Stimulated activated CD4-positive, alpha-beta T cell treated with anti-CD3 and anti-CD28 coated beads, Interleukin-4, amount 100 ng/mL, for 48 hours (primary cell): Measurements from ENCODE around the gene KRT6B.
"Not testable (repeated sequence)": the region's sequence is repeated elsewhere in the genome, so short reads cannot be mapped to it uniquely, and the experiment has no call there.

Experiments
- DNase-seq, 2 donors: peaks; one replicate each; pipeline ENCODE4 v3.0.0-alpha.2; 2020; ENCODE audit warnings: low read depth in 2 of 2

KRT6B gene

GRCh38 chr12:52469853-52470252 lies 17.9 kb upstream of the KRT6B start:
- DNase-seq = no peak

DNA sequence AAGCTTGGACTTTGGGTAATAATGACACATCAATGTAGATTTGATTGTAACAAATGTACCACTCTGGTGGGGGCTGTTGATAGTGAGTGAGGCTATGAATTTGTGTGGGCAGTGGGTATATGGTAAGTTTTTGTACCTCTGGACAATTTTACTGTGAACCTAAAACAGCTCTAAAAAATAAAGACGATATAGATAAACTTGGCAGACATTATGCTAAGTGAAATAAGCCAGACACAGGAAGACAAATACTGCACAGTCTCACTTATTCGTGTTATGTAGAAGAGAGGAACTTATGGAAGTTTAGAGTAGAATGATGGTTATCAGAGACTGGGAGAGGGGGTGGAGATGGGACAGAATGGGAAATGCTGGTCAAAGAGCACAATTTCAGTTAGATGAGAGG lies 13.0 kb upstream of the KRT6B start:
- DNase-seq = no peak

DNA sequence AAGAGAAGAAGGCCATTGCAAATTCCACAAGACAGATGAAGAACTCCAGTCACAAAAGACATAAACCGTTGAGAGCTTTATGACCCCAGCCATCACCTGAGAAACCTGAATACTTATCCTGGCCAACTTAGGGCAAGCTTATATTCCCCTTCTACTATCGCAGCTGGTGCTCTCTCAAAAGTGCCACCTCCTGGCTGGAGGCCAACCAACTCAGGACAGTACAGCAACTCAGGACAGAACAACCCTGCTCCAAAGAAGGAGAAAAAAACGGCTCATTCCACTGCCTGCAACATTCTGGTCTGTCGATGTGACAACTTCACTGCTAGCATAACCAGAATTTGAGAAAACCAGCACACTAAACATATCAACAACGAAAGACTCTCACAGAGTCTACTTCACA lies 9.7 kb upstream of the KRT6B start:
- no peak for DNase-seq

DNA sequence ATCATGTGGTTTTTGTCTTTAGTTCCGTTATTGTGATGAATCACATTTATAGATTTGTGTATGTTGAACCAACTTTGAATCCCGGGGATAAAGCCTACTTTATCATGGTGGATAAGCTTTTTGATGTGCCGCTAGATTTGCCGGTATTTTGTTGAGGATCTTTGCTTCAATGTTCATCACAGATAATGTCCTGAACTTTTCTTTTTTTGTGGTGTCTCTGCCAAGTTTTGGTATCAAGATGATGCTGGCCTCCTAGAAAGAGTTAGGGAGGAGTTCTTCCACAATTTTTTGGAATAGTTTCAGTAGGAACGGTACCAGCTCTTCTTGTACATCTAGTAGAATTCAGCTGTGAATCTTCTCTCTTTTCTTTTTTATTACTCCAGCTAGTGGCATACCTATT lies 6.9 kb upstream of the KRT6B start:
- DNase-seq = no peak

GRCh38 chr12:52455821-52456220 lies 3.9 kb upstream of the KRT6B start:
- no peak for DNase-seq

DNA sequence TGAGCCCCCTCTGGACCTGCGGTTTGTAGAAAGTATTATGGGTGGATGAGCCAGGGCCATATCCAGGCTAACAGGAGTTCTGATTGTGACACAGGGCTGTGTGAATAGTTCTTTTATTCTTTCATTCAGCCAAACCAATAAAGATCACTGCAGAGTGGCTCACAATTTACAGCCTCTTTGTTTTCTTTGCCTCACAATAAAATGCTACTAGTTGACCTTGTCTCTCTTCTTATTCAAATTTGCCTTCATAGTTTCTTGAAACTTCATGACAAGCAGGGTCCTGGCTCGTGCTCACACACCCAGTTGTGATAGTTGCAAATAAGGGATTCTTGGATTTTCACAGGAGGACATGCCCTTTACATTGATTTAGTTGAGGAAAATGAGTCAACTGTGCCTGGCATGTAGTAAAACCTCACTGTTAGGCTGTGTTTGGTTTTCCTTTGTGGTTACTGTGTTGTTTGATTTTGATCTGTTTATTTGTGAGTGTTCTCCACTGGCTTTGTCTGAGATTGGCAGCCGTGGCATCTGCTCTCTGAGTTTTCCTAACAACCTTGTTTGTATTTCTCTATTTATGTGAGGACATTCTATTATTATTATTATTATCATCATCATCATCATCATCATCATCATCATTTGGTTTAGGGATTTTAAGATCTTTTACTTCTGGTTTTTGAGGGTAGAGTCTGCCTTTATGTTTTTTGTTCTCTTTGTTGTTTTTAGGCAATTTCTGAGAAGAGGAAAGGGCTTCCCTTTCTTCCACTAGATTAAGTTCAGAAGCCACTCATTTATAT lies 2.7 kb upstream of the KRT6B start:
- DNase-seq = no peak

GRCh38 chr12:52448228-52448627 lies 3.7 kb downstream of the KRT6B start:
- no peak for DNase-seq

GRCh38 chr12:52447196-52447595 lies 4.8 kb downstream of the KRT6B start:
- not testable (repeated sequence) for DNase-seq

DNA sequence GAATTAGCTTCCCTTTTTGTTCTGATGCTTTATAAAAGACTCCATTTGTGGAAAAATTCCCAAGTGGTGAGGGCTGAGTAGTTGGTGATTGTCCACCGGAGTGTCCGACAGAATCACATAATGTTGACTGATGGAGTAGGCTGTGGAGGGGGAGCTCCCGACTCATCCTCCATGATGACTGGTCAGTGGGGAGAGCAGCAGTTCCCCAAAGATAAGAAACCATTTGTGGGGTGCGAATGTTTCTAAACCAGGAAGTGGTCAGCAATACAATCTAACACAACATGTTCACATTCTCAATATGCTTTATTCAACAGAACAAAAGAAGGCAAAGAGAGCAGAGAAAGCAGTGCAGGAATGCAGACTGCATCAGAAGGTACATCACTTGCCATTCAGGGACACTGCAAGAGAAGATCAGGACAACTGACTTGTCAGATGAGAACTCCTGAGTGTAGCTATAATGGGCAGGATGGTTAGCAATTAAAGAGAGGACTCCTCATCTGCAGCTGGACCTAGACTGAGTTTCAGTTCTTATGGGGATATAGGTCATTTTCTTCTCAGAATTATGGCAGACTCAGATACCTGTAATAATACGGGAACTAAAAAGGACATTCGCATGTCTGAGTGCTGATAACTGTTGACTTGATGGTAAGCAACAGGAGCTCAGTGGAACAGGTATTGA lies 5.4 kb downstream of the KRT6B start:
- DNase-seq = no peak

- DNase-seq = no peak
These were observed 6.1 kb downstream of the KRT6B start for GRCh38 chr12:52445876-52446275.

DNA sequence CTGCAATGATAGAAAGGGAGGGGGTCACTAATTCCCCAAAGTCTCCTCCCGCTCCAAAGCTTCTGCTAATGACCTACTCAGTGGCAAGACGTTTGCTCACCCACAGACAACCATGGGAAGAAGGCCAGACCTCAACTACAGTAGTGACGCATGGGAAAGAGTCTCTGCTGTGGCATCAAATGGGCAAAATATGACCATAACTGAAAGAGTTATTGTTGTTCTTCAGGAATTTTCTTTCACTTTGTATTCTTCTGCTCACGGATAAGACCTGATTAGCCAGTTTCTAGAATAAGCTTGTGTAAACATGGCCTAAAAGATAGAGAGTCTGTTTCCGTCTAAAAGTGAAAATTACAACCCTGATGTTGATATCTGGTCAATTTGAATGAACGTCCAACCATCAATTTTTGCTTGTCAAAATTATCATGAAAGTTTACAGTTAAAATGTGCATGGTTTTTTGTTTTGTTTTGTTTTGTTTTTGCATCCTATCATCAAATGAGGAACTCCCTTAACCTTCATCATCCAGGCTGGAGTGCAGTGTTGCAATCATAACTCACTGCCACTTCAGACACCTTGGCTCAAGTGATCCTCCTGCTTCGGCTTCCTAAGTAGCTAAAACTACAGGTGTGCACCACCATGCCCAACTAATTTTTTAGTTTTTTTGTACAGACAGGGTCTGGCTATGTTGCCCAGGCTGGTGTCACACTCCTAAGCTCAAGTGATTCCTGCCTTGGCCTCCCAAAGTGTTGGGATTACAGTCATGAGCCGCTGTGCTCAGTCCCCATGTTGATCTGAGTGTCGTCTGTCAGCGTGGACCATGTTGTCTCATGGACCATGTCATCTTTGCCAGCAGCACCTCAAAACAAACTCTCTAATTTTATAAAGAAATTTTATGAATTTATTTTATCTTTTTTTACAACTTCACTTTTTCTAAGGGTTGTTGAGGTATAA lies 7.0 kb downstream of the KRT6B start:
- DNase-seq = no peak

DNA sequence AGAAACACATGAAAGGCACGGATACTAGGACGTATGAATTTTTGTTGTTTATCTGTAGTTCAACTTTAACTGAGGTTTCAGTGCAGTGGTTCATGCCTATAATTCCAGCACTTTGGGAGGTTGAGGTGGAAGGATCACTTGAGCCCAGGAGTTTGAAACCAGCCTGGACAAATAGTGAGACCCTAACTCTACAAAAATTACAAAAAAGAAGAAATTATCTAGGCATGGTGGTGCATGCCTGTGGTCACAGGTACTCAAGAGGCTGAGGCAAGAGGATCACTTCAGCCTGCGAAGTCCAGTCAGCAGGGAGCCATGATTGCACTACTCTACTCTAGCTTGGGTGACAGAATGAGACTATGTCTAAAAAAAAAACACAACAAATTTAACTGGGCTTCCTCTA lies 8.0 kb downstream of the KRT6B start:
- DNase-seq = no peak

DNA sequence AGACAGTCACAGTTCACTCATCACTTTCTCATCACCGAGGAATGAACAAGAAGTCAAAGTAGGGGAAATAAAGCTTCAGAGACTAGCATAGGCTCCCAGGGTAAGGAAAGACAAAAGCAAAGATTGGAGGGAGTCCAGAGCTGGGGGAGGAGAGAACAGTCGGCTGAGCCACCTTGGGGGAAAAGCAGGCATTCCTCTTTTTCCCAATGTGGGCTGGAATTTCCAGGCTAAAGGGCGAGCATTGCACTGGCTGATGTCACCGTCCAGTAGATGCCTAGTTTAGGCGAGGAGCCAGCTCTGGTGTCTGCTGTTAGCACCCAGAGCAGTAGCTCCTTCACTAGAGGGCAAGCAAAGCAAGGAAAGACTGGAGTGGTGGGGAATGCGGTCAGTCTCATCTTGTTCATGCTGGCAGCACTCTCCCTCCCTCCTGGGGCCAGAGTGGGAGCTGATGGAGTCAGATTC lies 9.3 kb downstream of the KRT6B start:
- no peak for DNase-seq

DNA sequence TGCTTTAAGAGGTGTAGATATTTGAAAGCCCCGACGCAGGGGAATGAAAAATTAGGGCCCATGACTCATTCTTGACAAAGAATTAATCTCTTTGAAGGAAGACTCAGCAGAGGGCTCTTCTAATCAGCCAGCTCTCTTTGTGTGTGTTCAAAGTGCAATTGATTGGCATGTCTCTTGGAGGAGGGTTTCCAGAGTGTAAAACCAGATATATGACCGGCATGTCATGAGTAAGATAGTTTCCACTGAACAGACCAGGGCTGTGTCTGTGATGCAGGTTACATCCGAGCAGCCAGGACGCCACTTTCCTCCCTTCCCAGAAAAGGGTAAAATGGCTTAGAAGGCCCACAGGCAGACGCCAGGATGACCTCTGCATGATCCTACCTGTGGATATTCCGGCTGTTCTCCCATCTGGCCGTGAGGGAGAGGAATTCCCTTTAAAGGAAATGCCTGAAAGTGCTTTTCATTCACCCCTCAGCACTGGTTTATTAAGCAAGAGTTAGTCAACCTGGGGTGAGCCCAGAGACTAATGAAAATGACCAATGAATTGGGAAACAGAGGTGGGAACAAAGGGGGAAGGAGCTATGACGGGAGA lies 10.5 kb downstream of the KRT6B start:
- no peak for DNase-seq

- no peak for DNase-seq
These were observed 11.1 kb downstream of the KRT6B start for GRCh38 chr12:52440821-52441319.

GRCh38 chr12:52439845-52440244 lies 12.1 kb downstream of the KRT6B start:
- DNase-seq = no peak

DNA sequence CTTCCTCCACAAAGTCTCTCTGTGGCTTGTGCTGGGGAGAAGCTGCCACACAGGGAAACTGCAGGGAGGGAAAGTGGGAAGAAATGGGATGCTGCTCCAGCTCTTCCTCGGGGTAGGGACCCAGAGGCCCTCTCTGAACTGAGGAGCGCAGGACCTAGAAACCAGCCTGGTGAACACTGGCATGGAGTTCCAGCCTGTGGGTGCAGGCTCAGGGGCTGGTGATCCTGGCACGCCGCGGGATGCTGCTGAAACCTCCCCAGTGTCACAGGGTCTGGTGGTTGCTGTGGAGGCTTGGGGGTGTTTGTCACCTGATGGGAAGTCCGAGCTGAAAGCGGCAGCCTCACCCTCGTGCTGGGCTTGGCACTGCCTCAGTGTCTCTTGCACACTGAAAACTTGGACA lies 12.5 kb downstream of the KRT6B start:
- DNase-seq = no peak

GRCh38 chr12:52438305-52439301 lies 13.3 kb downstream of the KRT6B start:
- no peak for DNase-seq

DNA sequence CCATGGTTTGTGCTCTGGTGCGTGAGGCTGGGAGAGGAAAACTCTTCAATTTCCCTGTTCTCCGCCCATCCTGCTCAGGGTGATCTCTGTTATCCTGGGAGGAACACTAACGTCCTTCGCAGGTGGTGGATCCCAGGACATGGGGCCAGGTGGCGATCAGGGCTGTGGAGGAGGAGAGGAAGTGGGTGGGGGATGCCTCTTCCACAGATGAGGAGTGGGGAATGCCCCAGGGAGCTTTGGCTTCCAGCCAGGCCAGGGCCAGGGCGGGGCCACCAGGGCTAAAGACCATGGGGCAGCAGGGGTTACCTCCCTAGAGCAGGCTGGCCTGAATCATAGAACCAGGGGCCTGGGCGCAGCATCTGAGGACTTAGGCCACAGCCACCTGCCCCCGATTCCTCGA lies 14.4 kb downstream of the KRT6B start:
- DNase-seq = no peak

GRCh38 chr12:52436828-52437474 lies 15.0 kb downstream of the KRT6B start:
- no peak for DNase-seq
